WTC11 (cell line): ENCODE results near the gene TSR3. TPM values are rescaled to one million over a fixed set of nuclear protein-coding genes. Genes with fewer than 3 reads are reported as not detected.
A peak's percentile ranks its signal among the peaks of the same experiment; 100 is the strongest.
"Not testable (repeated sequence)": the region's sequence is repeated elsewhere in the genome, so short reads cannot be mapped to it uniquely, and the experiment has no call there.

Experiments
- ATAC-seq: fragments of 200-7000 bp; cut with Tn5 transposase; 2 replicates; pipeline ENCODE4 v1.10.0; 2021; ENCODE audit warnings: mild to moderate bottlenecking, moderate library complexity
- CTCF ChIA-PET: fragments of 300-600 bp; sonication (Branson Sonifier 250); formaldehyde crosslinking; loops from one replicate; lab custom pipeline; 2021; ENCODE audit warnings: antibody characterized with exemption; lab: Charles Lee
- POLR2A ChIA-PET: fragments of 350-600 bp; sonication (Branson Sonifier 250); formaldehyde crosslinking; loops from one replicate; lab custom pipeline; 2021; ENCODE audit warnings: antibody characterized with exemption; lab: Charles Lee
- DNase-seq: peaks from one replicate; pipeline ENCODE4 v3.0.0; 2021; ENCODE audit warnings: low spot score
- H3K27ac Mint-ChIP-seq: 2 replicates; pipeline ENCODE4 v1.8.0; 2021; ENCODE audit warnings: mixed read lengths
- H3K27me3 Mint-ChIP-seq: 2 replicates; pipeline ENCODE4 v1.8.0; 2021; ENCODE audit warnings: low read depth, mild to moderate bottlenecking, moderate library complexity, mixed read lengths
- H3K36me3 Mint-ChIP-seq: 2 replicates; pipeline ENCODE4 v1.8.0; 2021; ENCODE audit warnings: mixed read lengths
- H3K4me1 Mint-ChIP-seq: 2 replicates; pipeline ENCODE4 v1.8.0; 2022; ENCODE audit warnings: mixed read lengths
- H3K4me3 Mint-ChIP-seq: 2 replicates; pipeline ENCODE4 v1.8.0; 2021; ENCODE audit warnings: mild to moderate bottlenecking, moderate library complexity, mixed read lengths
- H3K9me3 Mint-ChIP-seq: 2 replicates; pipeline ENCODE4 v1.8.0; 2021; ENCODE audit warnings: mixed read lengths
- AFF4 ChIP-seq: sonication (generic); formaldehyde crosslinking; IDR thresholded peaks from 2 replicates; pipeline ENCODE4 v1.8.1; 2023; ENCODE audit warnings: mild to moderate bottlenecking, missing genetic modification reagents, borderline replicate concordance
- ATF3 ChIP-seq: sonication (generic); formaldehyde crosslinking; conservative IDR thresholded peaks from 2 replicates; pipeline ENCODE4 v1.8.1; 2022; ENCODE audit warnings: mild to moderate bottlenecking, missing genetic modification reagents
- CDX4 ChIP-seq: fragments of 250-450 bp; sonication (Bioruptor Pico); IDR thresholded peaks from 2 replicates; pipeline ENCODE4 v1.9.0; 2021; ENCODE audit warnings: moderate library complexity, mild to moderate bottlenecking, inconsistent platforms, borderline replicate concordance
- CTCF ChIP-seq: fragments of 200-600 bp; IDR thresholded peaks from 2 replicates; pipeline ENCODE4 v1.8.0; 2022; ENCODE audit warnings: antibody characterized with exemption
- E2F5 ChIP-seq: sonication (generic); formaldehyde crosslinking; IDR thresholded peaks from 2 replicates; pipeline ENCODE4 v1.8.1; 2022; ENCODE audit warnings: mild to moderate bottlenecking, moderate library complexity, missing genetic modification reagents
- HMGXB4 ChIP-seq: sonication (generic); formaldehyde crosslinking; IDR thresholded peaks from 2 replicates; pipeline ENCODE4 v1.8.1; 2023; ENCODE audit warnings: mild to moderate bottlenecking, moderate library complexity, missing genetic modification reagents
- JAZF1 ChIP-seq: fragments of 250-450 bp; sonication (Bioruptor Pico); IDR thresholded peaks from 2 replicates; pipeline ENCODE4 v1.9.0; 2021; ENCODE audit warnings: moderate library complexity, mild to moderate bottlenecking, inconsistent platforms
- KAT7 ChIP-seq: sonication (generic); formaldehyde crosslinking; IDR thresholded peaks from 2 replicates; pipeline ENCODE4 v1.8.1; 2023; ENCODE audit warnings: missing genetic modification reagents, mild to moderate bottlenecking, borderline replicate concordance
- MAX ChIP-seq: sonication (generic); formaldehyde crosslinking; IDR thresholded peaks from 2 replicates; pipeline ENCODE4 v1.8.0; 2022; ENCODE audit warnings: mild to moderate bottlenecking, missing genetic modification reagents
- NFE2L1 ChIP-seq: sonication (generic); formaldehyde crosslinking; IDR thresholded peaks from 2 replicates; pipeline ENCODE4 v1.8.1; 2023; ENCODE audit warnings: missing genetic modification reagents
- ZNF219 ChIP-seq: sonication (generic); formaldehyde crosslinking; IDR thresholded peaks from 2 replicates; pipeline ENCODE4 v1.8.0; 2023; ENCODE audit warnings: missing genetic modification reagents, mild to moderate bottlenecking, borderline replicate concordance
- ZNF232 ChIP-seq: sonication (generic); formaldehyde crosslinking; IDR thresholded peaks from 2 replicates; pipeline ENCODE4 v1.8.0; 2022; ENCODE audit warnings: mild to moderate bottlenecking, missing genetic modification reagents
- ZNF263 ChIP-seq: sonication (generic); formaldehyde crosslinking; IDR thresholded peaks from 2 replicates; pipeline ENCODE4 v1.8.1; 2022; ENCODE audit warnings: low read depth, mild to moderate bottlenecking, moderate library complexity, missing genetic modification reagents
- ZNF671 ChIP-seq: fragments of 250-450 bp; sonication (Bioruptor Pico); IDR thresholded peaks from 2 replicates; pipeline ENCODE4 v1.8.0; 2021; ENCODE audit warnings: mild to moderate bottlenecking
- total RNA-seq: library from RNA; stranded (reverse); gene quantifications from 3 replicates; pipeline ENCODE4 v1.2.3, GENCODE V29; 2021
- TF ChIP-seq, protein P1 (sequence below): fragments of 250-450 bp; sonication (Bioruptor Pico); IDR thresholded peaks from 2 replicates; pipeline ENCODE4 v1.8.0; 2021; ENCODE audit warnings: mild to moderate bottlenecking

The TSR3 gene
- total RNA-seq, 1 experiment from 2014 or later = 66.3 TPM

GRCh38 chr16:1330260-1330914, 21.3 kb downstream of the TSR3 start:
- Mint-ChIP-seq H3K36me3 (no peaks in the 10 kb centered on the region), H3K27ac (no peak overlapping the region), H3K4me3 (no peak overlapping the region), H3K9me3 (no peaks in the 10 kb centered on the region), H3K4me1 (peaks cover 17% of the 10 kb centered on the region), H3K27me3 (peaks cover 21% of the 10 kb centered on the region)
- ATAC-seq (peak; percentile 41), DNase-seq (peak; percentile 82)
- CTCF ChIA-PET = interaction anchor here (0.5 to 2.2 kb wide), 23 partner anchors 12 to 274 kb away, joined by 3 to 16 read pairs (median 4); partner anchors contain the start of genes TELO2, UBE2I and UQCC4
- TF ChIP-seq CTCF = peak; percentile 88
- TF ChIP-seq NFE2L1 (CRISPR knock-in tag) = no peak
- TF ChIP-seq HMGXB4 (CRISPR knock-in tag) = 0 out of 2 replicates have a peak, but pooled peaks have one; percentile 32
- TF ChIP-seq E2F5 (CRISPR knock-in tag) = 0 out of 2 replicates have a peak, but pooled peaks have one; percentile 17
- TF ChIP-seq ZNF263 (CRISPR knock-in tag) = 0 out of 2 replicates have a peak, but pooled peaks have one; percentile 37
- POLR2A ChIA-PET = no interaction called here

DNA sequence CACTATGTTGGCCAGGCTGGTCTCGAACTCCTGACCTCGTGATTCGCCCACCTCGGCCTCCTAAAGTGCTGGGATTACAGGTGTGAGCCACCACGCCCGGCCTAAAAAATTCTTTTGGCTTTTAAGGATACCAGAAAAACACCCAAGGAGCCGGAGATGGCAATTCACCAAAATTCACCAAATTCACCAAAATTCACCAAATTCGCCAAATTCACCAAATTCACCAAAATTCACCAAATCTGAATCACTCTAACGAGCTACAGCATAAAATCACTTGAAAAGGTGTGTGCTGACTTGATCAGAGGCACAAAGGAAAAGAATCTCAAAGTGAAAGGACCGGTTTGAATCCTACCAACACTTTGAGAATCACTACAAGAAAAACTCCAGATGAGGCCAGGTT, 22.7 kb downstream of the TSR3 start:
- CTCF ChIA-PET = interaction anchor here (2.2 kb wide), 1 partner anchor 18 kb away, joined by 13 read pairs; no protein-coding TSS in a partner anchor
- DNase-seq, H3K27me3 Mint-ChIP-seq, H3K36me3 Mint-ChIP-seq, H3K27ac Mint-ChIP-seq, ATAC-seq, POLR2A ChIA-PET, H3K4me3 Mint-ChIP-seq, H3K9me3 Mint-ChIP-seq: not testable (repeated sequence)
- peaks cover 18% of the 10 kb centered on the region for H3K4me1 Mint-ChIP-seq

DNA sequence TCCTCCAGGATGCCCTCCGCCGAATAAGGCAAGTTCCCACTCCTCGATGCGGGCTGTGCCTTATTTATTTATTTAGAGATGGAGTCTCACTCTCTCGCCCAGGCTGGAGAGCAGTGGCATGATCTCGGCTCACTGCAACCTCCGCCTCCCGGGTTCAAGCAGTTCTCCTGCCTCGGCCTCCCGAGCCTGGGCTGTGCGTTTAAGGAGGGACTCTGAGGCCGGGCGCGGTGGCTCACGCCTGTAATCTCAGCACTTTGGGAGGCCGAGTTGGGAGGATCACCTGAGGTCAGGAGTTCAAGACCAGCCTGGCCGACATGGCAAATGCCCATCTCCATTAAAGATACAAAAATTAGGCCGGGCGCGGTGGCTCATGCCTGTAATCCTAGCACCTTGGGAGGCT, 23.5 kb downstream of the TSR3 start:
- CTCF ChIA-PET, H3K27ac Mint-ChIP-seq, POLR2A ChIA-PET, H3K36me3 Mint-ChIP-seq, H3K4me3 Mint-ChIP-seq, DNase-seq, H3K9me3 Mint-ChIP-seq, ATAC-seq, H3K27me3 Mint-ChIP-seq: not testable (repeated sequence)
- peaks cover 18% of the 10 kb centered on the region for H3K4me1 Mint-ChIP-seq

DNA sequence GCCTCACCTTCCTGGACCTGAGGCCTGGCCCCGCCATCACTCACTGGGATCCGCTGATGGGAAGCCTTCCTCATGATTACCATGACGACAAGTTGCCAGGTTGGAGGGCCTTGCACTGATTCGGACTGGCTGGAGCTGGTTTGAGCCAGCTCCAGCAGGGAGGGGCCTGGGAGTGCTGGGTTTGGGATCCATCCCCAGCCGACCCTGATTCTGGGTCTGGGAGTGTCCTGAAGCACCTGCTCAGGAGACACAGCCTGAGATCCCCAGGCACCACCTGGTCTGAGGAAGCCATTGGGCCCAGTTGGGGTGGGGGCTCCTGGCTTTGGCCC, 24.1 kb downstream of the TSR3 start:
- ATAC-seq = no peak
- H3K36me3 Mint-ChIP-seq = peaks cover 8% of the 10 kb centered on the region
- CTCF ChIA-PET = interaction anchor here (3.3 kb wide), 1 partner anchor 27 kb away, joined by 15 read pairs; no protein-coding TSS in a partner anchor
- no peak overlapping the region; the same call in 1 of the 2 replicates for H3K27ac Mint-ChIP-seq
- H3K4me3 Mint-ChIP-seq = no peak overlapping the region
- H3K4me1 Mint-ChIP-seq = peaks cover 16% of the 10 kb centered on the region
- H3K27me3 Mint-ChIP-seq = peaks cover 4% of the 10 kb centered on the region
- DNase-seq = no peak
- no peaks in the 10 kb centered on the region for H3K9me3 Mint-ChIP-seq
- POLR2A ChIA-PET = interaction anchor here (1.9 kb wide), 1 partner anchor 19 kb away, joined by 5 read pairs; the partner anchor contains the start of gene UBE2I
- TF ChIP-seq AFF4 (CRISPR knock-in tag) (no peak), CDX4 (CRISPR knock-in tag) (no peak), KAT7 (CRISPR knock-in tag) (no peak), ZNF671 (CRISPR knock-in tag) (no peak), ATF3 (no peak), ZNF219 (CRISPR knock-in tag) (no peak), MAX (no peak), ZNF232 (CRISPR knock-in tag) (no peak), ZNF263 (CRISPR knock-in tag) (no peak), JAZF1 (CRISPR knock-in tag) (no peak)
- TF ChIP-seq, protein P1, sequence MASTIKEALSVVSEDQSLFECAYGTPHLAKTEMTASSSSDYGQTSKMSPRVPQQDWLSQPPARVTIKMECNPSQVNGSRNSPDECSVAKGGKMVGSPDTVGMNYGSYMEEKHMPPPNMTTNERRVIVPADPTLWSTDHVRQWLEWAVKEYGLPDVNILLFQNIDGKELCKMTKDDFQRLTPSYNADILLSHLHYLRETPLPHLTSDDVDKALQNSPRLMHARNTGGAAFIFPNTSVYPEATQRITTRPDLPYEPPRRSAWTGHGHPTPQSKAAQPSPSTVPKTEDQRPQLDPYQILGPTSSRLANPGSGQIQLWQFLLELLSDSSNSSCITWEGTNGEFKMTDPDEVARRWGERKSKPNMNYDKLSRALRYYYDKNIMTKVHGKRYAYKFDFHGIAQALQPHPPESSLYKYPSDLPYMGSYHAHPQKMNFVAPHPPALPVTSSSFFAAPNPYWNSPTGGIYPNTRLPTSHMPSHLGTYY = no peak
